NCI-H82 treated with DMSO at 0.1 percent for 48 hours (cell line): Measurements from ENCODE around the gene CHAF1B.
"Not testable (repeated sequence)": the region's sequence is repeated elsewhere in the genome, so short reads cannot be mapped to it uniquely, and the experiment has no call there.

Experiments used
- DNase-seq: peaks from one replicate; lab custom pipeline; 2025; ENCODE audit not compliant: unreplicated experiment; lab: John Stamatoyannopoulos, UW

The CHAF1B gene

GRCh38 chr21:36385233-36386030 lies at the start of gene CHAF1B:
Gene CHAF1B (plus strand): TSS chr21:36385392. CDS start chr21:36386137, 745 bp downstream.
- DNase-seq = peak; percentile 25

- no peak for DNase-seq
Measured at GRCh38 chr21:36337099-36337509, 48.1 kb upstream of the CHAF1B start.

- no peak for DNase-seq
Measured at GRCh38 chr21:36338975-36339374, 46.2 kb upstream of the CHAF1B start.

- not testable (repeated sequence) for DNase-seq
Measured at GRCh38 chr21:36342581-36342980, 42.6 kb upstream of the CHAF1B start.

- DNase-seq = no peak
Measured at GRCh38 chr21:36344931-36345330, 40.3 kb upstream of the CHAF1B start.

- no peak for DNase-seq
Measured at GRCh38 chr21:36347278-36347961, 37.8 kb upstream of the CHAF1B start.

GRCh38 chr21:36347962-36348328 lies 37.2 kb upstream of the CHAF1B start:
- no peak for DNase-seq

- DNase-seq = no peak
Measured at GRCh38 chr21:36349315-36349714, 35.9 kb upstream of the CHAF1B start.

- DNase-seq = no peak
Measured at GRCh38 chr21:36350282-36350910, 34.8 kb upstream of the CHAF1B start.

GRCh38 chr21:36354918-36355680 lies 30.1 kb upstream of the CHAF1B start:
- DNase-seq = no peak

- DNase-seq = no peak
Measured at GRCh38 chr21:36355868-36356267, 29.3 kb upstream of the CHAF1B start.

GRCh38 chr21:36359185-36359584 lies 26.0 kb upstream of the CHAF1B start:
- no peak for DNase-seq

- no peak for DNase-seq
Measured at GRCh38 chr21:36369064-36369685, 16.0 kb upstream of the CHAF1B start.

GRCh38 chr21:36375994-36376393 lies 9.2 kb upstream of the CHAF1B start:
- DNase-seq = no peak

- no peak for DNase-seq
Measured at GRCh38 chr21:36377391-36377842, 7.8 kb upstream of the CHAF1B start.

GRCh38 chr21:36379251-36379650 lies 5.9 kb upstream of the CHAF1B start:
- no peak for DNase-seq

GRCh38 chr21:36381841-36382589 lies 3.2 kb upstream of the CHAF1B start:
- no peak for DNase-seq

- not testable (repeated sequence) for DNase-seq
Measured at GRCh38 chr21:36382722-36383121, 2.5 kb upstream of the CHAF1B start.

- no peak for DNase-seq
Measured at GRCh38 chr21:36384885-36385232, 333 bp upstream of the CHAF1B start.

GRCh38 chr21:36386031-36386642 lies 945 bp downstream of the CHAF1B start:
- DNase-seq = no peak
